OCI-LY1 (cell line): ENCODE measurements around the gene F5.

Experiments used
- H2AFZ ChIP-seq: fragments of 200-600 bp; sonication (generic), shearing (Covaris generic); 2 replicates; pipeline ENCODE4 v1.6.0; 2014; ENCODE audit warnings: antibody characterized with exemption, mild to moderate bottlenecking, low read length
- H3F3A ChIP-seq: fragments of 200-600 bp; sonication (generic), shearing (Covaris generic); 2 replicates; pipeline ENCODE4 v1.6.0; 2014; ENCODE audit warnings: mild to moderate bottlenecking, antibody characterized with exemption, low read length, moderate library complexity; ENCODE audit not compliant: insufficient read depth
- H3K27ac ChIP-seq: fragments of 200-600 bp; sonication (generic); 2 replicates; pipeline ENCODE4 v1.5.1; 2014; ENCODE audit warnings: low read length, mixed run types, mild to moderate bottlenecking, low read depth; ENCODE audit not compliant: poor library complexity, severe bottlenecking
- H3K27me3 ChIP-seq: fragments of 200-600 bp; sonication (generic); 2 replicates; pipeline ENCODE4 v1.6.0; 2014; ENCODE audit warnings: antibody characterized with exemption, mild to moderate bottlenecking, low read length, moderate library complexity; ENCODE audit not compliant: insufficient read depth
- H3K36me3 ChIP-seq: fragments of 200-600 bp; sonication (generic); 2 replicates; pipeline ENCODE4 v1.6.1; 2014; ENCODE audit warnings: mild to moderate bottlenecking, antibody characterized with exemption, low read length, moderate library complexity, mixed read lengths; ENCODE audit not compliant: insufficient read depth
- H3K4me1 ChIP-seq: fragments of 200-600 bp; sonication (generic); 2 replicates; pipeline ENCODE4 v1.5.1; 2014; ENCODE audit warnings: mild to moderate bottlenecking, low read length, moderate library complexity; ENCODE audit not compliant: insufficient read depth, severe bottlenecking
- H3K4me2 ChIP-seq: fragments of 200-600 bp; sonication (generic), shearing (Covaris generic); 2 replicates; pipeline ENCODE4 v1.6.1; 2014; ENCODE audit warnings: low read length
- H3K4me3 ChIP-seq: fragments of 200-600 bp; sonication (generic); 2 replicates; pipeline ENCODE4 v1.5.1; 2014; ENCODE audit warnings: low read length, low read depth, mild to moderate bottlenecking, mixed read lengths; ENCODE audit not compliant: poor library complexity, severe bottlenecking
- H3K79me2 ChIP-seq: fragments of 200-600 bp; shearing (Covaris generic); 2 replicates; pipeline ENCODE4 v1.6.1; 2016; ENCODE audit warnings: mixed run types, low read length, mixed read lengths; ENCODE audit not compliant: insufficient read depth
- H3K9ac ChIP-seq: fragments of 200-600 bp; sonication (generic), shearing (Covaris generic); 2 replicates; pipeline ENCODE4 v1.6.1; 2014; ENCODE audit warnings: mild to moderate bottlenecking, low read length, mixed read lengths
- H3K9me2 ChIP-seq: fragments of 200-600 bp; sonication (generic), shearing (Covaris generic); 2 replicates; pipeline ENCODE4 v1.6.1; 2014; ENCODE audit warnings: low read depth, mild to moderate bottlenecking, low read length, mixed read lengths
- H3K9me3 ChIP-seq: fragments of 200-600 bp; shearing (Covaris generic); 2 replicates; pipeline ENCODE4 v1.6.1; 2014; ENCODE audit warnings: low read length, mixed read lengths
- H4K20me1 ChIP-seq: fragments of 200-600 bp; sonication (generic), shearing (Covaris generic); 2 replicates; pipeline ENCODE4 v1.6.0; 2016; ENCODE audit warnings: mild to moderate bottlenecking, low read length; ENCODE audit not compliant: insufficient read depth
- CTCF ChIP-seq: fragments of 200-600 bp; sonication (generic), shearing (Covaris generic); IDR thresholded peaks from 2 replicates; pipeline ENCODE4 v1.5.1; 2017; ENCODE audit warnings: mild to moderate bottlenecking, antibody characterized with exemption, low read length, moderate library complexity, mixed read lengths
- EZH2 ChIP-seq: fragments of 200-600 bp; sonication (generic), shearing (Covaris generic); IDR thresholded peaks from 2 replicates; pipeline ENCODE4 v1.8.0; 2017; ENCODE audit warnings: borderline replicate concordance, mixed run types, mild to moderate bottlenecking, antibody characterized with exemption, low read length, moderate library complexity, mixed read lengths

The F5 gene

GRCh38 chr1:169528215-169529067 lies 57.8 kb downstream of the F5 start:
- no peak for TF ChIP-seq EZH2
- TF ChIP-seq CTCF = no peak
- no peak overlapping the region for H2AFZ ChIP-seq
- H3K36me3 ChIP-seq = no peaks in the 10 kb centered on the region
- H3K4me1 ChIP-seq = no peaks in the 10 kb centered on the region
- H3K4me2 ChIP-seq = no peak overlapping the region
- no peaks in the 10 kb centered on the region for H3F3A ChIP-seq
- no peaks in the 10 kb centered on the region for H3K27me3 ChIP-seq
- no peak overlapping the region for H3K27ac ChIP-seq
- H3K9me2 ChIP-seq = no peaks in the 10 kb centered on the region
- H3K4me3 ChIP-seq = no peak overlapping the region
- H3K9ac ChIP-seq = no peak overlapping the region
- no peaks in the 10 kb centered on the region for H3K79me2 ChIP-seq
- no peaks in the 10 kb centered on the region for H4K20me1 ChIP-seq
- H3K9me3 ChIP-seq = no peaks in the 10 kb centered on the region

GRCh38 chr1:169527451-169528214 lies 58.6 kb downstream of the F5 start:
- H3K4me1 ChIP-seq = no peaks in the 10 kb centered on the region
- no peak overlapping the region for H3K9ac ChIP-seq
- no peaks in the 10 kb centered on the region for H3F3A ChIP-seq
- no peak overlapping the region for H2AFZ ChIP-seq
- no peaks in the 10 kb centered on the region for H3K27me3 ChIP-seq
- no peaks in the 10 kb centered on the region for H3K36me3 ChIP-seq
- no peak overlapping the region for H3K27ac ChIP-seq
- no peaks in the 10 kb centered on the region for H4K20me1 ChIP-seq
- H3K79me2 ChIP-seq = no peaks in the 10 kb centered on the region
- H3K9me3 ChIP-seq = no peaks in the 10 kb centered on the region
- no peak overlapping the region for H3K4me2 ChIP-seq
- no peak for TF ChIP-seq CTCF
- H3K4me3 ChIP-seq = no peak overlapping the region
- no peaks in the 10 kb centered on the region for H3K9me2 ChIP-seq

- no peak for TF ChIP-seq CTCF
- TF ChIP-seq EZH2 = no peak
Measured at GRCh38 chr1:169527001-169527400, 59.3 kb downstream of the F5 start.

More at GRCh38 chr1:169527001-169527400, 59.3 kb downstream of the F5 start:
- no peak overlapping the region for H3K27ac ChIP-seq
- H3K4me1 ChIP-seq = no peaks in the 10 kb centered on the region
- H4K20me1 ChIP-seq = no peaks in the 10 kb centered on the region
- H3F3A ChIP-seq = no peaks in the 10 kb centered on the region
- H3K79me2 ChIP-seq = no peaks in the 10 kb centered on the region
- no peaks in the 10 kb centered on the region for H3K36me3 ChIP-seq
- no peak overlapping the region for H3K4me2 ChIP-seq
- H2AFZ ChIP-seq = no peak overlapping the region
- H3K27me3 ChIP-seq = no peaks in the 10 kb centered on the region
- H3K9me2 ChIP-seq = no peaks in the 10 kb centered on the region
- no peaks in the 10 kb centered on the region for H3K9me3 ChIP-seq
- no peak overlapping the region for H3K4me3 ChIP-seq
- H3K9ac ChIP-seq = no peak overlapping the region
